Measurements from ENCODE around the gene ERO1B.
"Not testable (repeated sequence)": the region's sequence is repeated elsewhere in the genome, so short reads cannot be mapped to it uniquely, and the experiment has no call there.

The ERO1B gene

DNA sequence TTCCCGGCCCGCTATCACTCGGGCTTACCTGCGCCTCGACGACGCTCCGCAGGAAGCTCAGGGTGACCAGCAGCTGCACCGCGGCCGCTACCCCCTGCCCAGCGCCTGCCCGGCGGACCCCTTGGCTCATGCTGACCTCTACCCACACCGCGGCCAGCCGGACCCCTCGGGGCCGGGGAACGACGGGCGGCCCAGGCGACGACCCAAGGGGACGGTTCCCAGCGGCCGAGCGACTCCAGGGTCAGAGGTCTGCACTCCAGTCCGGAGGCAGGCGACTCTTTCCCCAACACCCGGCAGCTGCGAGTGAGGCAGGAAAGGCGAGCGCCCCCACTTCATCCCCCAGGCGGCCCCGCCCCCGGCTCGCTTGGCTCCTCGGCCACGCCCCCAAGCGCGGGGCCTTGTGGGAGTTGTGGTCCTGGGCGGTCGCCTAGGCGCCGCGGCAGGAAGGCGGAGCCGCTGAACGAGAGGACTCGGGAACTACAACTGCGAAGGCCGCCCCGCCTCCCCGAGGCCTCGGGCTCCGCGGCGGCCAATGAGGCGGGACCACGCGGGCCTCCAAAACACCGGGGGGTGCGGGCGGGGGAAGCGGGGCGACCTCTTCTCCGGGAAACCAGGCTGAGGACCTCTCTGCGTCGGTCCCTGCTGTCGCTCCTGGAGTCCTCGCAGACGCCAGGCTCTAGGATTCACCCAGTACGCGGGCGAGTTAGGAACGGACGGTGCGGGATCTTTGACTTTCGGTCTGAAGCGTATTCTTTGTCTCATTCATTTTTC is at the start of gene ERO1B:
Gene ERO1B (minus strand): TSS at position 305 of the 771 bp plus-strand sequence. CDS start 175 bp downstream, at position 130.
- H3K27ac ChIP-seq = no peak within 1 kb of the TSS
- H3K9ac ChIP-seq (ENCODE audit: insufficient read length) = peak within 1 kb of the TSS; percentile 80
- TF ChIP-seq POLR2AphosphoS5 (IDR thresholded peaks at IDR 0.05; ENCODE audit: borderline replicate concordance, low read depth, low read length) (peak; percentile 81), EZH2 (IDR thresholded peaks at IDR 0.05) (no peak)
- peak within 1 kb of the TSS; percentile 92 for H3K4me3 ChIP-seq
- no peaks in the 10 kb centered on the region for H3K36me3 ChIP-seq (ENCODE audit: insufficient read depth, low read length)
- DNase-seq (ENCODE audit: low read depth, low spot score) = peak; percentile 42
- no peaks in the 10 kb centered on the region for H3K9me3 ChIP-seq (ENCODE audit: low read depth, low read length)

DNA sequence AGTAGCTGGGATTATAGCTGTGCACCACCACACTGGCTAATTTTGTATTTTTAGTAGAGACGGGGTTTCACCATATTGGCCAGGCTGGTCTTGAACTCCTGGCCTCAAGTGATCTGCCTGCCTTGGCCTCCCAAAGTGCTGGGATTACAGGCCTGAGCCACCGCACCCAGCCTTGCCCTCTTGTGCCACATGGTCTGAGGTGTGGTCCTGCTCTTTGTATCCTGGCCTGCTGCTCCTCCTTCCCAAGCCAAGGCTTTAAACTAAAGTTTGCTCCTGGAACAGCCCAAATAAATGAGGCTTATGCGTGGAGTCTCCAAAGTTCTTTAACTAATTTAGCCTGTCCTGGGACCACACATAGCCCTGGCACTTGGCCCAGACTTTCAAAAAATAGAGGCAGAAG is 49.7 kb upstream of the ERO1B start:
- H3K9ac ChIP-seq (ENCODE audit: insufficient read length); H3K9me3 ChIP-seq (ENCODE audit: low read depth, low read length); H3K4me3 ChIP-seq; H3K36me3 ChIP-seq (ENCODE audit: insufficient read depth, low read length); DNase-seq (ENCODE audit: low read depth, low spot score); H3K27ac ChIP-seq: not testable (repeated sequence)

DNA sequence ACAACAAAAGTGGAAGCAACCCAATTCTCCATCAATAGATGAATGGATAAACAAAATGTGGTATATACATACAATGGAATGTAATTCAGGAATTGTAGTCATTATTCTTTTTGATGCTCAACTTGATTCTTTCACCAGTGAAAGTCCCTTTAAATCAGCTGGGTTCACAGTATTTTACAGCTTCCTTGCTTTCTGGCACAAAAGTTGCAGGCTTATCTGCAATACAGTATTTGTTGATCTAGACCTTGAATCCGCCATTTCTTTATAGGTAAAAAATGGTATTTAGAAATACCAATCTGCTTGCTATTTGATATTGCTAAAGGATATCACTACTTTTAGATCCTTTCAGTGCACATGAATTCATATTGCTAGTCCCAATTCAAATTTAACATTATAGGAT is 44.7 kb upstream of the ERO1B start:
- DNase-seq (ENCODE audit: low read depth, low spot score) = no peak
- H3K4me3 ChIP-seq = no peak overlapping the region
- no peak overlapping the region for H3K9ac ChIP-seq (ENCODE audit: insufficient read length)
- no peaks in the 10 kb centered on the region for H3K9me3 ChIP-seq (ENCODE audit: low read depth, low read length)
- no peak overlapping the region for H3K27ac ChIP-seq
- H3K36me3 ChIP-seq (ENCODE audit: insufficient read depth, low read length) = no peaks in the 10 kb centered on the region
- no peak for TF ChIP-seq FOXP2 (optimal IDR thresholded peaks at IDR 0.05; ENCODE audit: control extremely low read depth, extremely low read length, insufficient read depth)

DNA sequence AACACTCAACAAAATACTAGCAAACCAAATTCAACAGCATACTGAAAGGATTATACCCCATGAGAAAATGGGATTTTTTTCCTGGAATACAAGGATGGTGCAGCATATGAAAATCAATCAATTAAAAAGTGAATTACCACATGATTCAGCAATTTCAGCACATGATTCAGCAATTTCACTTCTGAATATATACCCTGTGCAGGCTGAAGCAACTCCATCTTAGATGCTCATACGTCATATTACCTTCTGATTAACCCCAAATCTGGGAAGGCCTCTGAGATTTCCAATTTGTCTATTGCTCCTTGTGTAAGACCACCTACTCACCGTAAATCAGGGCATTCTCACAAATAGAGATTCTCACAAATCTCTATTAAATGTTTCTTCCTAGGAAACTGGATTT is 43.8 kb upstream of the ERO1B start:
- no peaks in the 10 kb centered on the region for H3K36me3 ChIP-seq (ENCODE audit: insufficient read depth, low read length)
- TF ChIP-seq EZH2 (IDR thresholded peaks at IDR 0.05) (no peak), FOXP2 (optimal IDR thresholded peaks at IDR 0.05; ENCODE audit: control extremely low read depth, extremely low read length, insufficient read depth) (no peak), POLR2AphosphoS5 (IDR thresholded peaks at IDR 0.05; ENCODE audit: borderline replicate concordance, low read depth, low read length) (no peak)
- H3K9ac ChIP-seq (ENCODE audit: insufficient read length) = no peak overlapping the region
- no peaks in the 10 kb centered on the region for H3K9me3 ChIP-seq (ENCODE audit: low read depth, low read length)
- no peak overlapping the region for H3K4me3 ChIP-seq
- H3K27ac ChIP-seq = no peak overlapping the region
- DNase-seq (ENCODE audit: low read depth, low spot score) = no peak

- H3K27ac ChIP-seq = no peak overlapping the region
- TF ChIP-seq FOXP2 (optimal IDR thresholded peaks at IDR 0.05; ENCODE audit: control extremely low read depth, extremely low read length, insufficient read depth) = no peak
- TF ChIP-seq POLR2AphosphoS5 (IDR thresholded peaks at IDR 0.05; ENCODE audit: borderline replicate concordance, low read depth, low read length) = no peak
- no peak for TF ChIP-seq EZH2 (IDR thresholded peaks at IDR 0.05)
- no peak for DNase-seq (ENCODE audit: low read depth, low spot score)
- no peaks in the 10 kb centered on the region for H3K9me3 ChIP-seq (ENCODE audit: low read depth, low read length)
- H3K36me3 ChIP-seq (ENCODE audit: insufficient read depth, low read length) = no peaks in the 10 kb centered on the region
- H3K4me3 ChIP-seq = no peak overlapping the region
- no peak overlapping the region for H3K9ac ChIP-seq (ENCODE audit: insufficient read length)
Measured at GRCh38 chr1:236323819-236324411, 42.2 kb upstream of the ERO1B start.

- no peaks in the 10 kb centered on the region for H3K36me3 ChIP-seq (ENCODE audit: insufficient read depth, low read length)
Measured at GRCh38 chr1:236322566-236323409, 41.0 kb upstream of the ERO1B start.

DNA sequence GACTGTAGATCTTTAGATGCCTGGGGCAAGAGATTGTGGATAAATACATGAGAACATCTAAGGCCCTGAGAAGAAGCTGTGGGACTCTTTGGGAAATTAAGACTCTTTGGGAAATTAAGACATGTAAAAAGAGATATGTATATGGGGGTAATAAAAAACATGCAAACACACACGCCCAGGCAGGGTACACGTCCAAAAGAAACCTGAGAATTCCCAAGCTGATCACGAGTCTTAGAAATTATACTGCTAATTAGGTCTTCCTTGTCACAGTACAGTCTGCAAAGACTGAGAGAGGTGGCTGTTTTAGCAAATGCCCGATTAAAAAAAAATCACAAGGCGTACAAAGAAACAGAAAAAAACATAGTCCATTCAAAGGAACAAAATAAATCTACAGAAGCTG is 39.3 kb upstream of the ERO1B start:
- no peaks in the 10 kb centered on the region for H3K36me3 ChIP-seq (ENCODE audit: insufficient read depth, low read length)
- DNase-seq (ENCODE audit: low read depth, low spot score) = no peak
- H3K27ac ChIP-seq = no peak overlapping the region
- no peaks in the 10 kb centered on the region for H3K9me3 ChIP-seq (ENCODE audit: low read depth, low read length)
- no peak for TF ChIP-seq FOXP2 (optimal IDR thresholded peaks at IDR 0.05; ENCODE audit: control extremely low read depth, extremely low read length, insufficient read depth)
- TF ChIP-seq EZH2 (IDR thresholded peaks at IDR 0.05) = no peak
- TF ChIP-seq POLR2AphosphoS5 (IDR thresholded peaks at IDR 0.05; ENCODE audit: borderline replicate concordance, low read depth, low read length) = no peak
- no peak overlapping the region for H3K4me3 ChIP-seq
- no peak overlapping the region for H3K9ac ChIP-seq (ENCODE audit: insufficient read length)

More at GRCh38 chr1:236322566-236323409, 41.0 kb upstream of the ERO1B start:
- TF ChIP-seq POLR2AphosphoS5 (IDR thresholded peaks at IDR 0.05; ENCODE audit: borderline replicate concordance, low read depth, low read length) (no peak), EZH2 (IDR thresholded peaks at IDR 0.05) (no peak)
- Histone ChIP-seq H3K9me3 (ENCODE audit: low read depth, low read length) (no peaks in the 10 kb centered on the region), H3K9ac (ENCODE audit: insufficient read length) (no peak overlapping the region), H3K4me3 (no peak overlapping the region), H3K27ac (no peak overlapping the region)
- no peak for DNase-seq (ENCODE audit: low read depth, low spot score)

DNA sequence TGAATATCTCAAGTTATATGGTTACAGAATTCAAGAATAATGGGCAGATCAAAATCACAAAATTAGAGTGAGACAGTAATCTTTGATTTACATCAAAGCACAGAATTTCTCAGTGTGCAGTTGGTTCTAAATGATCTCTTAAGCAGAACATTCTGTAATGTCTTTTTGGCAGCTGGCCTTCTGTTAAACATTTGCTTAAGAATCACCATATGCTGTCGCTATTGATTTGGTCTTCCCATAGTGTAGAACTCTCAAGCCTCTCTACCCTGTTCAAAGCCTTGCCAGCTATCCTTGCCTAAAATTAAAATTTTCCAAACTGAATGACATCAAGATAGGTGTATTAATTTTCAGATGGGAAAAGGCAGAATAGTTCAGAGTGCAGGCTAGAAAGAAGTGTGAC is 38.9 kb upstream of the ERO1B start:
- no peak for DNase-seq (ENCODE audit: low read depth, low spot score)
- H3K9me3 ChIP-seq (ENCODE audit: low read depth, low read length) = no peaks in the 10 kb centered on the region
- H3K9ac ChIP-seq (ENCODE audit: insufficient read length) = no peak overlapping the region
- H3K4me3 ChIP-seq = no peak overlapping the region
- no peaks in the 10 kb centered on the region for H3K36me3 ChIP-seq (ENCODE audit: insufficient read depth, low read length)
- H3K27ac ChIP-seq = no peak overlapping the region
- TF ChIP-seq POLR2AphosphoS5 (IDR thresholded peaks at IDR 0.05; ENCODE audit: borderline replicate concordance, low read depth, low read length) (no peak), FOXP2 (optimal IDR thresholded peaks at IDR 0.05; ENCODE audit: control extremely low read depth, extremely low read length, insufficient read depth) (no peak), EZH2 (IDR thresholded peaks at IDR 0.05) (no peak)

Data from SK-N-MC (cell line).